RWPE1 (cell line): Measurements from ENCODE around the gene RBPJ.
A peak's percentile ranks its signal among the peaks of the same experiment; 100 is the strongest.

Experiments
- CTCF ChIA-PET: fragments of 350-600 bp; sonication (Branson Sonifier 250); formaldehyde crosslinking; extraction: SDS; loops from one replicate; lab custom pipeline; 2021; lab: Yijun Ruan, JAX
- POLR2A ChIA-PET: fragments of 400-600 bp; formaldehyde crosslinking; extraction: SDS; loops from one replicate; lab custom pipeline; 2020; ENCODE audit warnings: antibody characterized with exemption; ENCODE audit not compliant: low non-redundant PET; lab: Yijun Ruan, JAX
- DNase-seq: peaks from one replicate; pipeline ENCODE4 v3.0.0; 2012; ENCODE audit warnings: low spot score
- H3K27ac ChIP-seq: fragments of 450-650 bp; 2 replicates; pipeline ENCODE4 v1.5.1; 2017
- CTCF ChIP-seq: fragments of 450-650 bp; conservative IDR thresholded peaks from 2 replicates; pipeline ENCODE4 v1.5.1; 2017; ENCODE audit warnings: low read depth, mild to moderate bottlenecking

Gene RBPJ

GRCh38 chr4:26404743-26405206 lies 84.0 kb downstream of the RBPJ start:
- TF ChIP-seq CTCF = no peak
- no peak for DNase-seq
- no peak overlapping the region for H3K27ac ChIP-seq
- ChIA-PET CTCF (interaction anchor here (0.7 kb wide), 1 partner anchor 378 kb away, joined by 5 read pairs; no protein-coding TSS in a partner anchor), POLR2A (no interaction called here)

DNA sequence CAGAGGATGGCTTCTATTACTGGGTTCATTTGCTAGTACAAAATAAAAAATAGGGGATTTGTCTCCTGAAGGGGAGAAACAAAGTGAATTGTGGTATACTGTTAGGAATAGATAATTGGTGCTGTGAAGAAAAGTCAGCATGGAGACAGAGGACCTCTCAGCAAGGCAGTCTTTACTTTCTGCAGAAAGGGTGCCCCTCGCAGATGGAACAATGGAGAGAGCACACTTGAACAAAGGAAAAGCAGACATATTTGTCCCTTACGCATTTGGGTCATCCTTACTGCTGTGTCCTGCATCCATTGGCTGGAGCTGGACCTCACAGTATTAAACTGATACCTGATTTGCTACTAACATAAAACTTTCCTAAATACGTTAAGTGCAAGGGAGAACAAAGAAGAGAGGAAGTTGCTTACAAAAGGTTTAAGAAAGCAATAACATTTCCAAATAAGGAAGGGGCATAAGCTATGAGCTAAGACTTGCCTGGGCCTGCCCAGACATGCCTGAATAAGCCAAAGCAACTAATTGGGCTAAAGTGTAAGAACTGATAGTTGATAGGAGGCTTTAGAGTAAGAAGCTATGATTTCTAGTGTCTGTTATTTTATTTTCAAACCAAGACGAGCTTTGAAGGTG lies 85.6 kb downstream of the RBPJ start:
- DNase-seq = no peak
- H3K27ac ChIP-seq = no peak overlapping the region
- TF ChIP-seq CTCF = no peak
- ChIA-PET CTCF (interaction anchor here (0.6 to 5.5 kb wide), 2 partner anchors 76 to 418 kb away, joined by 4 to 21 read pairs; no protein-coding TSS in a partner anchor), POLR2A (no interaction called here)

DNA sequence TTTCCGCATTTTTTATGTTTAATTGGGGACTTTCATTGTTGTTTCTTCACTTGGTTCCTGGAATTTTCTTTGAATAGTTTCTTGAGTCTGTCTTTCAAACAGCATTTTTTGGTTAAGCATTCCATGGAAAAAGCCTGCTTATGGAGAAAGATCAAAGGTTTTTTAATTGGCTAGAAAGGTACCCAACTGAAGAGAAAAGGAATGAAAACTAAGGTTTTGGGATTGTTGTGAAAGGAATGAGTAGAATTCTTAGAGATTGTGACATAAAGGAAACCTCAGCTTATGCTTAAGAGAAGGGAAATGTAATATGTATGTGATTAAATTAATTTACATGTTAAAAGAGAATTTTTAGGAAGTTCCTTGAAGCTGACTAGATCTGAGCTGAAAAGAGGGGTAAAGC lies 86.7 kb downstream of the RBPJ start:
- no peak for TF ChIP-seq CTCF
- DNase-seq = no peak
- POLR2A ChIA-PET = interaction anchor here (0.6 kb wide), 1 partner anchor 515 kb away, joined by 11 read pairs; no protein-coding TSS in a partner anchor
- H3K27ac ChIP-seq = no peak overlapping the region
- CTCF ChIA-PET = interaction anchor here (0.7 to 5.5 kb wide), 2 partner anchors 9 to 419 kb away, joined by 5 to 21 read pairs; no protein-coding TSS in a partner anchor

DNA sequence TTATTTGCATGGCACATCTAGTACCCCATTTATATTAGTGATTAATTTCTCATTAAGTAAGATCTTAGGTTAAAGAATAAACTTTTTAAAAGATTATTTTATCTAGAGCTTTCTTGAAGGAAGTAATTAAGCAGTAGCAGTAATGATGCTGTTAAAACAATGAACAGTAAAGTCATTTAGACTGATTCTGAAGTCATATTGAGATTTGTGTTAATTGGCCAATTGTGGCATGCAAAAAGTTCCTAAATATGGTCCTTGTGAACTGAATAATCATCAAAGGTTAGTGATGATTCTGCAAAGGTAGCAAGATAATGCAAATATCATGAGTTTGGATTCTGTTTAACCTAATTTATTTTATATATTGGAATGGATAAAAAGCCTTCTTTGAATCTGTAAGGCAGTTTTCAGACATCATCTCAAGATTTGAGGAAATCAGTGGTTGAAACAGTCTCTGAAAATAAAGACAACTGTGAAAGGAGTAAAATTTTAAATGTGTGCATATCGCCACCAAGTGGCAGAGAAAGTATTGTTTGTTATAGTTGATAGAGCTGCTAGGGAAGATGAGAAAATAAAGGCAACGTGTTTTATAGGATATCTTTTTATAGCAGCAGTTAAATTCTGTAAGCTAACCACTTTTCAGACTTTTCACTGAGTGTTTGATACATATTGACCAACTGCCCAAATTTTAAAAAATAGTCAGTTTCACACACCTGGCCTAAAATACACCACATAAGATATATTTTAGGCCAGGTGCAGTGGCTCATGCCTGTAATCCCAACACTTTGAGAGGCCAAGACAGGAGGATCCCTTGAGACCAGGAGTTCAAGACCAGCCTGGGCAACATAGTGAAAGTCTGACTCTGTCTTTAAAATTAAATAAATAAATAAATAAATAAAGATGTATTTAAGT lies 89.8 kb downstream of the RBPJ start:
- peak; percentile 36 for DNase-seq
- CTCF ChIA-PET = interaction anchor here (0.6 to 5.5 kb wide), 9 partner anchors 80 to 643 kb away, joined by 3 to 21 read pairs (median 3); no protein-coding TSS in a partner anchor
- peak; percentile 67 for TF ChIP-seq CTCF
- POLR2A ChIA-PET = no interaction called here
- no peak overlapping the region for H3K27ac ChIP-seq

DNA sequence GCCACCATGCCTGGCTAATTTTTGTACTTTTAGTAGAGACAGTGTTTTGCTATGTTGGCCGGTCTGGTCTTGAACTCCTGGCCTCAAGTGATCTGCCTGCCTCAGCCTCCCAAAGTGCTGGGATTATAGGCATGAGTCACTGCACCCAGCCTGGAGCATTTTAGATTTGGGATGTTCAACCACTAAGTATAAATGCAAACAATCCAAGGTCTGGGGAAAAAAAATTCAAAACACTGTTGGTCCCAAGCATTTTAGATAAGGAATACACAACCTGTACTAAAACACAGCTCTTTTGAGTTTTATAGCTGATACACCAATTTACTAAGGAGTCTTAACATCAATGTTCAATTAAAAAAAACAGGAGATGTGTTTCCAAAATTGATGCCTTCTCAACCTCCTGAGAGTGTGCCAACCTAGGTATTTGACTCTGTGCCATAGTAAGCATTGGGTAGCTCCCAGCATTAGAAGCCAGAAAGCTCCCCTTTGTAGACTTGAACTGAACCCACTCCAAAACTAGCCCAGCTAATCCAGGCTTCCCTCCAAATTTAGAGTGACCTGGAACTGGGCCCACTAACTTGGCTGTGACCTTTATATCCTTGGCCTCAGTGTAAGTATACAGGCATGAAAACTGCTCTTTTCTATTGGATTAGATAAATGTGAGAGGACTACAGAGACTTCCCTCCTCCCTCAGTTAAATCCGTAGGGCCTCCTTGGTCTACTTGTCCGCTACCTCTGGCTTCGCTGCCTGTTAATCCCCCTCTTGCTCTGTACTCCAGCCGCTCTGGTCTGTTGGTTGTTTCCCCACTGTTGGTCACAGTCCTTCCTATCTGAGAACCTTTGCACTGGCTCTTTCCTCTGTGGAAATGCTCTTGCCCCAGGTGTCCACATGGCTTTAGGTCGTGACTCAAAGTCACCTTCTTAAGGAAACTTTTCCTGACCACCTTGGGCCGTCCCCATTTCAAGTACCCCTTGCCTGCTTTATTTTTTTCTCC lies 91.9 kb downstream of the RBPJ start:
- no peak overlapping the region for H3K27ac ChIP-seq
- no peak for TF ChIP-seq CTCF
- DNase-seq = no peak
- POLR2A ChIA-PET = interaction anchor here (0.6 kb wide), 1 partner anchor 806 kb away, joined by 6 read pairs; no protein-coding TSS in a partner anchor
- CTCF ChIA-PET = no interaction called here
